HepG2 (cell line): ENCODE measurements around the gene ST6GALNAC2. TPM values are rescaled to one million over a fixed set of nuclear protein-coding genes. Genes with fewer than 3 reads are reported as not detected.

Source experiments
- AKNA ChIP-seq: sonication (generic); formaldehyde crosslinking; IDR thresholded peaks from 2 replicates; pipeline ENCODE4 v1.4.0; 2020; ENCODE audit warnings: missing genetic modification reagents, borderline replicate concordance
- BRF2 ChIP-seq: sonication (generic); formaldehyde crosslinking; IDR thresholded peaks from 2 replicates; pipeline ENCODE4 v1.8.1; 2022; ENCODE audit warnings: mild to moderate bottlenecking, missing genetic modification reagents
- CBFB ChIP-seq: sonication (generic); formaldehyde crosslinking; IDR thresholded peaks from 2 replicates; pipeline ENCODE4 v1.4.0; 2020; ENCODE audit warnings: missing genetic modification reagents
- DRAP1 ChIP-seq: IDR thresholded peaks from 2 replicates; pipeline ENCODE4 v1.6.1; 2016; ENCODE audit warnings: missing genetic modification reagents, missing compliant biosample characterization
- GATAD1 ChIP-seq: IDR thresholded peaks from 2 replicates; pipeline ENCODE4 v1.6.1; 2016; ENCODE audit warnings: missing genetic modification reagents, missing compliant biosample characterization
- GZF1 ChIP-seq: sonication (generic); formaldehyde crosslinking; IDR thresholded peaks from 2 replicates; pipeline ENCODE4 v1.5.1; 2020; ENCODE audit warnings: mild to moderate bottlenecking, missing genetic modification reagents
- HNRNPUL1 ChIP-seq: fragments of 200-400 bp; formaldehyde crosslinking; IDR thresholded peaks from 2 replicates; pipeline ENCODE4 v1.6.1; 2017; ENCODE audit warnings: low read depth, mild to moderate bottlenecking, low read length, moderate library complexity
- MAZ ChIP-seq, 2 experiments: sonication (generic) in 1 of 2; formaldehyde crosslinking in 1 of 2; IDR thresholded peaks; 2 replicates each; pipeline versions ENCODE4 v1.5.0 to v1.6.1; 2012 to 2020; ENCODE audit warnings: low read depth in 2 of 2, mild to moderate bottlenecking in 2 of 2, borderline replicate concordance in 1 of 2, improper control_type of control experiment in 1 of 2, low read length in 1 of 2, missing genetic modification reagents in 1 of 2, moderate library complexity in 1 of 2
- MYNN ChIP-seq: sonication (generic); formaldehyde crosslinking; IDR thresholded peaks from 2 replicates; pipeline ENCODE4 v1.4.0; 2020; ENCODE audit warnings: mild to moderate bottlenecking, low read depth, missing genetic modification reagents
- NAIF1 ChIP-seq: sonication (generic); formaldehyde crosslinking; IDR thresholded peaks from 2 replicates; pipeline ENCODE4 v1.5.0; 2020; ENCODE audit warnings: mild to moderate bottlenecking, missing genetic modification reagents, borderline replicate concordance
- NFE2L1 ChIP-seq: sonication (generic); formaldehyde crosslinking; IDR thresholded peaks from 2 replicates; pipeline ENCODE4 v1.4.0; 2020; ENCODE audit warnings: missing genetic modification reagents, mild to moderate bottlenecking, borderline replicate concordance
- RBM39 ChIP-seq: fragments of 200-400 bp; formaldehyde crosslinking; IDR thresholded peaks from one replicate; pipeline ENCODE4 v1.6.1; 2018; ENCODE audit warnings: antibody characterized with exemption, mild to moderate bottlenecking, low read depth, low read length; ENCODE audit not compliant: poor library complexity, severe bottlenecking
- YEATS2 ChIP-seq: sonication (generic); formaldehyde crosslinking; IDR thresholded peaks from 2 replicates; pipeline ENCODE4 v1.4.0; 2020; ENCODE audit warnings: missing genetic modification reagents, borderline replicate concordance
- ZBTB21 ChIP-seq: sonication (generic); formaldehyde crosslinking; IDR thresholded peaks from 2 replicates; pipeline ENCODE4 v1.4.0; 2020; ENCODE audit warnings: missing genetic modification reagents
- ZFP37 ChIP-seq: sonication (generic); formaldehyde crosslinking; IDR thresholded peaks from 2 replicates; pipeline ENCODE4 v1.4.0; 2020; ENCODE audit warnings: missing genetic modification reagents, borderline replicate concordance
- ZFX ChIP-seq: sonication (generic); formaldehyde crosslinking; IDR thresholded peaks from 2 replicates; pipeline ENCODE4 v1.4.0; 2020; ENCODE audit warnings: mild to moderate bottlenecking, low read depth, missing genetic modification reagents, moderate library complexity
- ZKSCAN8 ChIP-seq: IDR thresholded peaks from 2 replicates; pipeline ENCODE4 v1.6.1; 2016; ENCODE audit warnings: borderline replicate concordance, missing genetic modification reagents, missing compliant biosample characterization
- ZNF546 ChIP-seq: sonication (generic); formaldehyde crosslinking; conservative IDR thresholded peaks from 2 replicates; pipeline ENCODE4 v1.8.1; 2023; ENCODE audit warnings: mild to moderate bottlenecking, missing genetic modification reagents
- ZNF558 ChIP-seq: sonication (generic); formaldehyde crosslinking; IDR thresholded peaks from 2 replicates; pipeline ENCODE4 v1.9.0; 2022; ENCODE audit warnings: mild to moderate bottlenecking, missing genetic modification reagents, borderline replicate concordance
- ZNF784 ChIP-seq: sonication (generic); formaldehyde crosslinking; IDR thresholded peaks from 2 replicates; pipeline ENCODE4 v1.5.1; 2020; ENCODE audit warnings: missing genetic modification reagents, mild to moderate bottlenecking, borderline replicate concordance
- ZSCAN25 ChIP-seq: sonication (generic); formaldehyde crosslinking; IDR thresholded peaks from 2 replicates; pipeline ENCODE4 v1.8.0; 2022; ENCODE audit warnings: mild to moderate bottlenecking, missing genetic modification reagents
- polyA plus RNA-seq, 8 experiments: library from polyadenylated mRNA; depleted of rRNA in 3 of 8; stranded (reverse) in 7 of 8; unstranded in 1 of 8; fragments of >200 nt; fragmentation: Illumina TruSeq in 4 of 8; extraction: Trizol in 4 of 8; gene quantifications; 2 replicates each; pipeline versions ENCODE4 v1.2.1 to v1.2.3, GENCODE V29; 2011 to 2016; ENCODE audit warnings: low read depth in 4 of 8, missing spikeins in 1 of 8, mixed read lengths in 1 of 8; ENCODE audit not compliant: insufficient read depth in 1 of 8
- total RNA-seq, 5 experiments: library from RNA; depleted of rRNA; stranded (reverse); fragments of >200 nt; fragmentation: Illumina TruSeq; extraction: Trizol; gene quantifications; 2 replicates each; pipeline ENCODE4 v1.2.3, GENCODE V29; 2016; ENCODE audit warnings: low read depth in 1 of 5

ST6GALNAC2 gene
- total and polyA plus RNA-seq, 2 of the 13 experiments (the other 11 are each of a cell fraction or from before 2014, with no cell fraction given), result 0.12 to 0.49 TPM

GRCh38 chr17:76540381-76541300 lies 45.0 kb downstream of the ST6GALNAC2 start (continued):
- TF ChIP-seq ZNF784 (no peak), ZFX (CRISPR knock-in tag) (0 out of 2 replicates have a peak, but pooled peaks have one; percentile 12), MYNN (CRISPR knock-in tag) (no peak), GZF1 (CRISPR knock-in tag) (no peak), GATAD1 (CRISPR knock-in tag) (no peak), ZNF546 (no peak), YEATS2 (CRISPR knock-in tag) (no peak), HNRNPUL1 (no peak), ZNF558 (CRISPR knock-in tag) (no peak), ZBTB21 (CRISPR knock-in tag) (no peak), NFE2L1 (CRISPR knock-in tag) (no peak), DRAP1 (CRISPR knock-in tag) (no peak), RBM39 (peak; percentile 35), CBFB (CRISPR knock-in tag) (0 out of 2 replicates have a peak, but pooled peaks have one; percentile 15), BRF2 (no peak), ZSCAN25 (CRISPR knock-in tag) (no peak), ZFP37 (CRISPR knock-in tag) (no peak), ZKSCAN8 (CRISPR knock-in tag) (no peak), NAIF1 (no peak), AKNA (CRISPR knock-in tag) (no peak), MAZ (IDR thresholded peaks at IDR 0.05; ENCODE audit: borderline replicate concordance, low read depth, low read length) (peak; percentile 24; the same call in 1 of the 2 replicates), MAZ (CRISPR knock-in tag; IDR thresholded peaks at IDR 0.05; ENCODE audit: low read depth) (0 out of 2 replicates have a peak, but pooled peaks have one; percentile 22)
